GM19452 (cell line): Measurements from ENCODE around the gene KRT35.

Experiments used
- ATAC-seq: cut with Tn5 transposase; IDR thresholded peaks from one replicate; pipeline ENCODE4 v1.9.1; 2021; ENCODE audit not compliant: unreplicated experiment

The KRT35 gene

DNA sequence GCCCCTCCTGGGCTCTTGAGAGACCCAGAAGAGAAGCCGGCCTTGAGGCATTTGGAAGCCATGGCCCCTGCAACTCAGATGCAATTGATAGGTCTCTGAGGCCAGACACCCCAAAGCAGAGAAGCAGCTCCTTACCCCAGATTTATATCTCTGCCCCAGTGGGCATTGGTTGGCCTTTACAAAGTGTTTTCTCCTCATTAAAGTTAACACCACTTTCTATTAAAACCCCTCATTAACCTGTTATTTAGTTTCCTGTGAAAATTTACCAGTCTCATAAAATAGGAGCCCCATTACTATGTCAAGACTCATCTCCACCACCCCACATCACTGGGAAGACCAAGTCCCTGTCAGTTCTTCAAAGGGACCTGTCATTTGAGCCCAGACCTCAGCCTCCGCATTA is at the start of gene KRT35:
KRT35 (minus strand) TSS at position 116 of the 400 bp plus-strand sequence; CDS start at position 62, 54 bp downstream.
- no peak for ATAC-seq

DNA sequence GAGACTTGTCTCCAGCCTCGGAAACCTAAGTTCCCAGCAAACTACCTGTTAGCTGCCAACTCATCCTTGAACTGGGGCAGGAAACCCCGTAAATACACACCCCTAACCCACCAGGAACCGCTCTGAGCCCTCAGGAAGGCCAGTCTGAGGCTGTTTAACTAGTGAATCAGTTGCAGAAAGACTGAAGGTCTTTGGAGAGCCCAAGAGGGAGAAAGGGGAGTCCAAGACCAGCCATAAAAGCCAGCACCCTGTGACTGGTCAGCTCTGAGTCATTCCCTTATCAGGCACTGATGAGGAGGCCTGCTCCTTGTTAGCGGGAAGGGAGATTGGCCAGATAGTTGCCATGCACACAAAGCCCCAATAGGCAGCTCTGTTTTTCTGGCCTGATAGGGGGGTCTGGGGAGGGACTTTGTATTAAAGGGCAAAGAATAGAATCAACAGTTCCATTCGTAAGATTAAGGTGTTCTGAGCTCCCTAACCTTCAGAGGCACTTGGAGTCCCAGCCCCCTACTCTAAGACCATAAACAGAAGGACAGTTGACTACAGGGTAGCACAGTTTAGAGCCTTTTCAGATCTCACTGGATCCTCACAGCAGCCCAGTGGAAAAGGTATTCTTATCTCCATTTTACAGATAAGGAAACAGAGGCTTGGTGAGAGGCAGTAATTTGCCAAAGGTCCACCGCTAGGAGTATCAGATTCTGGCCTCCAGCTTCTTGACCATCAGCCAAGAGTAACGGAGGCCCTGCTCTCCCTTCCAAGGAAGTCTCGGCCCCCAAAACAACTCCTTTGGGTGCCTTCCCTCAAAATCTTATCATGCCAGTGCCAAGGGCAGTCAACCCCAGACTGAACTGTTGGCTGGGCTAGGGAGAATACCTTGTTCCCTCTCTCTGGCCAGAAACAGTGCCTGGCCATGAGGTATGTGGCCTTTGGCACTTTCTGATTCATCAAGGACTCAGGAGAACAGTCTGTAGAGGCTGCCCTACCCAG is 49.4 kb upstream of the KRT35 start:
- ATAC-seq, result no peak

DNA sequence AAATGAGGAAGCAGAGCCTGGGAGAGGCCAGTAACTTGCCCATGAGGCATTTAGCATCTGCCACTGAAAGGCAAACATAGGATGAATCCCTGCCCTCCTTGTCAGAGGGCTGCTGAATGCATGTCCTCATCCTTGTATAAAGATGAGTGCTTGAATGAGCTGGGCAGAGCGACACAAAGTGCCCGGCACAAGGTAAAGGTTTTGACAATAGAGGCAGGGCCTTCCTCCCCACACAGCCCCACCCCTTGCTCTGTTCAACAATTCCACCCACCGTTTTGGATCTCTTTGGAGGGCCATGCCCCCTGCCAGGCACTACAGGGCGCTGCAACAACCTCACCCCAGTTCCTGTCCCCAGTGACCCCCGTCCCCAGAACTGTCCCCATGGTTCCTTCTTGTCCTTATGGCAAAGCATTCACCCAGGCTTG is 48.6 kb upstream of the KRT35 start:
- no peak for ATAC-seq

DNA sequence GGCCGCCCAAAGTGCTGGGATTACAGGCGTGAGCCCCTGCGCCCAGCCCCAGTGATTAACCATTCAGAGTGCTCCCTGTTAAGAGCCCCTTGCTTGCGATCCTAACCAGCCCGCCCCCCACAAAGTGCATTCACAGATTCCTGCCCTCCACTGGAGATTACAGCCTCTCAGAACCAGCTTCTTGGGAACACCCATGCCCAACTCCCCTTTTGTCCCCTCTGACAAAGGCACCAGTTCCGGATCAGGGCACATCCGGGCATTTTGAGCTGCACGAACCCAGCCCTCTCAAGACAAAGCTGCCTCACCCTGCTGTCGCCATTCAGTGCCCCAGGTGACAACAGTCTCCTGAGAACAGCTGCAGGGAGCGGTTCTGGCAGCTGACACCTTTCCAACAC is 48.0 kb upstream of the KRT35 start:
- ATAC-seq, result no peak

DNA sequence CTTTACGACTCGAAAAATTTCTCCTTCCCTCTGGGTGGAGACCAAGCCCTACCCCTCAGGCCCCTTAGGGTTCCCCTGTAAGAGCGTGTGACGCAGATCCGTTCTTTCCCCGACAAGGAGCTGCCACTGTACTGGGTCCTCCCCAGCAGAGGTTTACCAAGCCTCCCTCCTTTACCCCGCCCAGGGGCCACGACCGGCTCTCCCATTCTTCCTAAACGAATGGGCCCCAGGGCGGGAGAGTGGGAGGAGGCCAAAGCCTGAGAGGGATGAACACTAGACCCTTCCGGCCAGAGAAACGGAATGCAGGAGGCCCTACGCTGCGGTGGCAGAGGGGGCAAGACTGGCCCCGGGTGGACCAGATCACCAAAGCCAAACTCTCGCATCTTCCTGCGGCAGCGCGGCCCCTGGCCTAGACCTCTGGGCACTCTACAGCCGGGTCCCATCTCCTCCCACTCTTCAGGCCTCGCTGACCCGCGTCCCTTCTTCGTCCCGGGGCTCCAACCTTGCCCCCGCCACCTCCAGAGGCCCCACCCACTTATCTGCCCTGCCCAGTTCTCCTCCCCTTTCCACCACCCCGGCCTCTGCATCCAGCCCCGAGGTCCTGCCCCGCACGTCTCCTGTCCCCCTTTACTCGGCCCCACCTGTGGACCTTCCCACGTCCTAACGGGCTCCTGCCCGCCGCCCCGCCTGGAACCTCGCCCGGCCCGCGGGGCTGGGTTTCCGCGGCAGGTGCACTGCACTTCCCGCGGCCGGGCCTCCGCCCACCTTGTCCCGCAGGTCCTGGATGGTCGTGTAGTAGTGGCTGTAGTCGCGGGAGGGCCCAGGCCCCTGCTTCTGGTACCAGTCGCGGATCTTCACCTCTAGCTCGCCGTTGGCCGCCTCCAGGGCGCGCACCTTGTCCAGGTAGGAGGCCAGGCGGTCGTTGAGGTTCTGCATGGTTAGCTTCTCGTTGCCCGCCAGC is 46.4 kb upstream of the KRT35 start:
- ATAC-seq, result no peak

DNA sequence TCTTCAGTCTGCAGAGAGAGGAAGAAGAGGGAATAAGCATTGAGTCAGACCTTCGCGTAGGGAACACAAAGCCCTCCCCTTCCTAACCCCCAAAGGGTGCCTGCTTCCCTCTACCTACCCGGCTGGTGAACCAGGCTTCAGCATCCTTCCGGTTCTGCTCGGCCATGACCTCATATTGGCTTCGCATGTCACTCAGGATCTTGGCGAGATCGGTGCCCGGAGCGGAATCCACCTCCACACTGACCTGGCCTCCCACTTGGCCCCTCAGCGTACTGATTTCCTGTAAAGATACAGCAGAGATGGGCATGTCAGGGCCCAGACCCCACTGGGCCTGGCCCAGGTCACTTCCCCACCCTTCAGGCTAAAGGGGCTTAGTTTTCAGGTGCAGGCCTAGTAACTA is 43.3 kb upstream of the KRT35 start:
- ATAC-seq, result no peak

DNA sequence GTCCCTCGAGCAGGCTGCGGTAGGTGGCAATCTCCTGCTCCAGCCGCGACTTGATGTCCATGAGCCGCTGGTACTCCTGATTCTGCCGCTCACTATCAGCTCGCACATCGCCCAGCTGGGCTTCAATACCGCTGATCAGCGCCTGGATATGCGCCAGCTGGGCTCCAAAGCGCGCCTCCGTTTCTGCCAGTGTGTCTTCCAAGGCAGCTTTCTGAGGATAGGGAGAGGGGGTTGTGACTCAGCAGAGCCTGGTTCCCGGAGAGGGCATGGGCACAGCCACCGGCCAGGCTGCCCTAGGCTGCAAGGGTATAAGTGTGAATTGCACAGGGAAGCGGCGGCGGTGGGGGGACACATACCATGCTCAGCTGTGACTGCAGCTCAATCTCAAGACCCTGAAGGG is 42.8 kb upstream of the KRT35 start:
- ATAC-seq, result no peak

DNA sequence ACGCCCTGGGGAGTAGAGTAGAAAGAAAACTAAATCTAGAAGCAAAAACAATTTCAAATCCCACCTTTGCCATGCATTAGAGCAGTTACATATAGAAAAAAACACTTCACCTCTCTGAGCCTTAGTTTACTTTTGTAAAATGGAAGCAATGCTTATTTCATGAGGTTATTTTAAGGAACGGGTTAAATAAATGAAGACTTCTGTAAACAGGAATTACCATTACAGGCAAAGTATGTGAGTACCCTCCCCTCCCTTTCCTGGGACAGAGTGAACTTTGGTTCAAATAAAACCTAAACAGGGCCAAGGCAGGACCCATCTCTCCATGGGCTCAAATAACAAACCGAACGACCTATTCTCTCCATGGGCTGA is 42.3 kb upstream of the KRT35 start:
- ATAC-seq, result no peak

DNA sequence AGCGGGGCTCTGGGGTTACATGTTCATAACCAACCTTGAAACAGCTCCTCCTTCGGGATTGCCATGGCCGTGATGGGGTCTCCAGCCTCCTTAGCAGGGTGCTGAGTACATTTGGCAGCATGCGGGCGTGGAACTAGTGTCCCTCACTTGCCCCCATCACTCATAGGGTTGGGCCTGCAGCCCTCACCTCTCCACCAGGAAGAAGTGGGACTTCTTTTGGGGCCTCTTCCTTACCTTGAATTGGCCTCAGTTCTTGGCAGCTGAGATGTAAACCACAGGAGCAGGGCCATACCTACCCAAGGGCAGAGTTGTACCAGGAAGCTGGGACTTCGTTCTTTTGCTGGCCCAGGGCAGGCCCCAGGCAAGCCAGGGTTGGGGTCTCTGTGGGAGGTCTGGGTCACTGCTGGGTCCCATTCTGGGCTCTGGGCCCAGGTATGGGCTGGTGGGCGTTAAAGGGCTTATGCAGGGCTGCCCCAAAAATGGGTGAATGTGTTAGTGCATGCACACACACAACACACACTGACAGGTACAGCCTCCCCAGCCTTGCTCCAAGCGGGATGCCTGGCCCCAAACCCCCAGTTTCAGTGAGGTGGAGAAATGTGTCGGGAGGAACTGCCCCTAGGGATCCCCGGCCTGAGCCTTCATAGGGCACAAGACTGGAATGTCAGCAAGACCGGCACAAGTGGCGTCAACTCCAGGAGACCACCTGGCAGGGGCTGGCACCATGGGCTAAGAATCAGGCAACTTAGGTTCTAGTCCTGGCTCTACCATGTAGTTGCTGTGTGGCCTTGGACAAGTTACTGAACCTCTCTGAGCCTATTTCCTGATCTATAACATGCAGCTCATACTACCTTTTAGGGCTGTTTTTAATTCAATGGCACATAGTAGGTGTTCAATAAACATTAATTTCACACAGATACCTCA is 41.6 kb upstream of the KRT35 start:
- no peak for ATAC-seq

DNA sequence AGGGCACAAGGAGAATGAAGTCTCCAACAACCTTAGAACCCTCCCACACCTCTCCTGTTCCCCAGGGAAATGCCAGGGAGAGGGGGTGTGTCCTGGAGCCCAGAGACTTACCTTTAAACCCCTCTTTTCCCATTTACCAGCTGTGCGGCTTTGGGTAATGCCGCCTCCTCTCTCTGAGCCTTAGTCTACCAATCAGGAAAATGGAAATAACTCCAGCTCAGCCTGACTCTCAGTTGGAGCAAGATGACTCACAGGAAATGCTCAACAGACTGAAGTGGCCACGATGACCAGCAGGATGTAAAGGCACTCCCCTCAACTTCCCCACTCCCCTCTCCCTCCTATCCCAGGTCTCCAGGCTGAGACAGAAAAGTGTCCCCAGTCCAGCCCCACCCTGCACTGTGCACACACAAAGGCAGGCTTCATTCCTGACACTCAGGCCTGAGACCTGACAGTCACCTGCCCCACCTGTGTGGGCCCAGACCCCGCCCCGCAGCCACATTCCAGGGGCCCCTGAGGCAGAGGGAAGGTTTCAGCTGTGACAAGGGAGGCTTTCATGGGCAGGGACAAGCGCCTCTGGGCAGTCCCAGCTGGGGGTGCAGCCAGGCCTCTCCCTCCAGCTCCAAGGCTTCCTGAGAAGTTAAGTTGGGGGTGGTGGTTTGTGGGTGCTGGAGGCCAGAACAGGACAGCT is 40.8 kb upstream of the KRT35 start:
- ATAC-seq, result no peak

DNA sequence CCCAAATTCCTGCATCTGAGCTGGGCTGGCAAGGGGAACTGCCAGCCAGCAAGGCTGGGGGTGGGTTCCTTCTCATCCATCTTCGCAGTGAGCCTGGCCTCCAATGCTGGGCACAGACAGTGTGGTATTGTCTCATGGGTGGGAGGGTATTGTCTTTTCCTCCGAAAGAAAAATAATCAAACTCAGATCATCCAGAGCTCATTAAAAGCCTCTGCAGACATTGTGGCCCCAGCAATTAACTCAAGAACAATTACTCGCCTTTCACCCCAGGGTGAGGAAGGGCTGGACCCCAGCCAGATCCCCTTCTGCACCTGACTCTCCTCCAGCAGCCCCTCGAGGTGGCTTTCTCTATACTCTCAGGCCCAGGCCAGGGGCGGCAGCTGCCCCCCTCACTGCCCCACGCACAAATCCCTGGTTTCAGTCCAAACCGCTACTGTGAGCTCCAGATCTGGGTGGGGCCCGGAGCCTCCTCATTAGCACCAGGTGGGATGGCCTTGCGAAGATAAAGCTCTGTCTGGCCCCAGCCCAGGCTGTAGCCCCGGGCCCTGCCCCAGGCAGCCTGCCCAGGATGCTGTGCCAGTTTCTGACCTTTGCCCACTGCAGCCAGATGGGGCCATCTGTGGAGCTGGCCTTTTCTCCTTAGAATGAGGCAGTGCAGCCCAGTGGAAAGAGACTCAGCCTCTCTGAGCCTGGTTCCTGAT is 40.0 kb upstream of the KRT35 start:
- ATAC-seq, result no peak

DNA sequence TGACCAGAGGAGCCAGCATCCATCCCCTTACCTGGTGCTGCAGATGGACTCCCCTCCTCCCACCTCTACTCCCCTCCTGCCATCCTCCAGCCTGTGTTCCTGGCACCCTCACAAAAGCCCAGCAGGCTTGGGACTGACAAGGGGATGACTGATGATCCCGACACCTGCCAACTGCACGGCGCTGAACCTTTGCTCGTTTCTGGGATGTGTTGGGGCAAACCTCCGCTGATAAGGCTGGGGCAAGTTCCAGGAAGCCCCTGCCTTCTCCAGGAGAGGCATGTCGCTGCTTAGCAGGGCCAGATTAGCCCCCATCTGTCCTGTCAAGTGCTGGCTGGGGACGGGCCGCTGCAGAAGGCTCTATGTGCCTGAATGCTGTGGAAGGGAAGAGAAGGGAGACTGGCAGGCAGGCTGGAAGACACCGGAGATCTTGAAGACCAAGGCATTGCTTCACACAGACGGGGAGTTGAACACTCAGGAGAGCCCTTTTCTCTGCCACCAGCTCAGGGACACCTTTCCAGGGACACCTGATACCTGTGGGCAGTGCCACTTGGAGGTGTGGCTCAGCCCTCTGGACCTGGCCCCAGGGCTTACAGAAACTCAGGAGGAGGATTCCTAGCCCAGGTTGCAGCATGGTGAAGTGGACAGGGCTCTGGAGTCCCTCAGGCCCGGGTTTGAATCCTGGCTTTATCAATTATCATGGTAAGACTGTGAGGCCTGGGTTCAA is 38.7 kb upstream of the KRT35 start:
- ATAC-seq, result no peak

DNA sequence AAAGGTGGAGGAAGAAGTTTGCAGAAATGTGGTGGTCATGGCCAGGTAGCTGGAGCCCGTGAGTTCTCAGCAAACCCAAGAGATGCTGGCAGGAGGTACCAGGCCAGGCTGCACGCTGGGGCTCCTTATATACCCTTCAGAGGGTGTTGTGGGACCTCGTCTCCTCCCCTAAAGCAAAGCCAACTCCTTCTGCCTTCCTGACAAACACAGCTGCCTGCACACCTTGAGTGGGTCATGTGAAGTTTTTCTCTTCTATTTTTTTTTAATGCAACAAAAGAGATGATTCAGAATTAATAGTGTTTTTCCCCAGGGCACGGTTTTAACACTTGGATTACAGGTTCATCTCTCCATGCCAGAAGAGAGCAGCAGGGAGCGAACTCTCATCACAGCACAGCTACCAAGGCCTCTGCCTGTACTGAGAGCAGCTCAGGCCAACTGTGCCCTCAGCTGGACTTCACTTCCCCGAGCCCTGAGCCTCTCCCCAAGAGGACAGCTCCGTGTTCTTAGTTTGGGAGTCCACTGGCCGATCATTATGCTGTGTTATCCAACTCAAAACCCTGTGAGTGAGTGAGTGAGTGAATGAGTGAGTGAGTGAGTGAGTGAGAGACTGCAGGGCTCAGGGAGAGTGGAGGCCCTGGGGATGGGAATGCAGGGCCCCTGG is 38.0 kb upstream of the KRT35 start, which contains the start of gene KRT15:
KRT15 (minus strand) TSS at position 102 of the 661 bp plus-strand sequence; CDS start at position 39, 63 bp downstream.
- no peak for ATAC-seq

DNA sequence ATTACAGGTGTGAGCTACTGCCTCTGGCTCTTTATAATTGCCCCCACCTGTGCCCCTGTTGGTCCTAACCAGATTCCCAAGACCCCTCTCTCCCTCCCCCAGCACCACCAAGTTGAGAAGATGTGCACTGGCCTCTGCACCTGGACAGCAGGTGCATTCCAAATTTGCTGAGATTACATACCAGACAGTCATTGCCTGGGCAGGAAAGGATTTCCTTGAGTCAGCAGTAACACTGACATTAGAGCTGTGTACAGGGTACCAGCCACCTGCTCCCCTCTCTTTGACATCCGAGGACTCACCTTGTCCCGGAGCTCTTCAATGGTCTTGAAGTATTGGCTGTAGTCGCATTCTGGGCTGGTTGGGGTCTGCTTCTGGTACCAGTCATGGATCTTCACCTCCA is 37.1 kb upstream of the KRT35 start:
- ATAC-seq, result no peak

DNA sequence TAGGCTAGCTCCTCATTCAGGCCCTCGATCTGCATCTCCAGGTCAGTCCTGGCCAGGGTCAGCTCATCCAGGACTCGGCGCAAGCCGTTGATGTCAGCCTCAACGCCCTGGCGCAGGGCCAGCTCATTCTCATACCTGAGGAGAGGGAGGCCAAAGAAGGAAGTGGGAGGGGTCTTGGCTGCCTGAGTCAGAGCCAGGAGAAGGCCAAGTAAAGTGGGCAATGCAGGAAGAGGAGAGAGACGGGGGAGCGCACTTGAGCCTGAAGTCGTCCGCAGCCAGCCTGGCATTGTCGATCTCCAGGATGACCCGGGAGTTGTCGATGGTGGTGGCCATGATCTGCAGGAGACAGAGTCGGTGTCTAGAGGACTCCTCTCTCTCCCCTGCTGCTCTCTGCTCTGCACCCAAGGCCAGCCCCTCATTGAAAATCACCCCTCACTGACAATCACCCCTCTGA is 35.9 kb upstream of the KRT35 start:
- no peak for ATAC-seq

DNA sequence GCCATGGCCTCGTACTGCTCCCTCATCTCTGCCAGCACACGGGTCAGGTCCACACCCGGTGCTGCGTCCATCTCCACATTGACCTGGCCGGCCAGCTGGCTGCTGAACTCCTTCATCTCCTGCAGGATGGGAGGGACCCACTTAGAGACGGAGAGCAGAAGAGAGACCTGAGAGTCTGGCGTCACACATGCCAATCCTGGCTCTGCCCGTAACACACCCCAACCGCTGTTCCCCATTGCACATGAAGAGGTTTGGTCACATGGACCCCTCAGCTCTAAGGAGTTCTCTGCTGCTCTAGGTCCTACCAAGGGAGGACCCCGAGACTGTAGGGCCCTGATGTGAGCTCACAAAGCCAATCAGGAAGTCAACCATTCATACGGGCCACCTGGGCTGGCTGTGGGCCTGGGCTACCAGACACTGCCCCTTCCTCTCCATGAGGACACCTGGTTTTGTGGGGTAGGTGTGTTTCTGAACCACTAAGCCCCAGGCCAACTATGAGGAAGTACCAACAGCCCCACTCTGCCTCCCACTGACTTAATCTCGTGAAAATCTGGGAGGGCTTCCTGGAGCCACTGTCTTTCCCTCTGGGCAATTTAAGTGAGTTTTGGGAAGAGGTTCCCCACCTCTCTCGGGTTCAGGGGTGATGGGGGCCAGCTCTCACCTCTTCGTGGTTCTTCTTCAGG is 35.3 kb upstream of the KRT35 start:
- ATAC-seq, result no peak

DNA sequence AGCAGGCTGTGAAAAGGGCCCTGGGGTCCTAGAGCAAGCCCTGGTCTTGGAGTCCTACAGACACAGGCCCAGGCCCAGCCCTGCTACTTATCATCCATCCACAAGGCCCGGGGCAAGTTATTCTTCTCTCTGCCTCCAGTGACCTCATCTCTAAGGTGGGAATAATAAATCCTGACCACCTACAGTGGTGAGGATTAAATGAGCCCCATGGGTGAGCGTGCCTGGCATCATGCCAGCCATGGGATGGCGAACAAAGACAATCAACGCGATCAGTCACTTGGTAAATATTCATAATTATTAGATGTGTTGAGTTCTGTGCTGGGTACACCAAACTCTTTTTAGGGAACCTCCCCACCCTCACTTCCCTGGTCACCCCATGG is 32.2 kb upstream of the KRT35 start:
- no peak for ATAC-seq
